ENCODE measurements around the gene ZSCAN23.
"Not testable (repeated sequence)": the region's sequence is repeated elsewhere in the genome, so short reads cannot be mapped to it uniquely, and the experiment has no call there.

Gene ZSCAN23

GRCh38 chr6:28486533-28486932, 43.2 kb upstream of the ZSCAN23 start:
- TF ChIP-seq CTCF (conservative IDR thresholded peaks at IDR 0.05): no peak

GRCh38 chr6:28485482-28485881, 42.2 kb upstream of the ZSCAN23 start:
- no peak overlapping the region for H3K27ac ChIP-seq
- no peak for TF ChIP-seq CTCF (conservative IDR thresholded peaks at IDR 0.05)

More at GRCh38 chr6:28486533-28486932, 43.2 kb upstream of the ZSCAN23 start:
- no peak overlapping the region for H3K27ac ChIP-seq

GRCh38 chr6:28480253-28480932, 37.1 kb upstream of the ZSCAN23 start:
- no peak for TF ChIP-seq CTCF (conservative IDR thresholded peaks at IDR 0.05)
- no peak overlapping the region for H3K27ac ChIP-seq

GRCh38 chr6:28478518-28478917, 35.2 kb upstream of the ZSCAN23 start:
- no peak overlapping the region for H3K27ac ChIP-seq
- no peak for TF ChIP-seq CTCF (conservative IDR thresholded peaks at IDR 0.05)

- H3K27ac ChIP-seq: no peak overlapping the region
- no peak for TF ChIP-seq CTCF (conservative IDR thresholded peaks at IDR 0.05)
These were observed 31.3 kb upstream of the ZSCAN23 start for GRCh38 chr6:28474441-28475219.

- not testable (repeated sequence) for H3K27ac ChIP-seq
These were observed 26.0 kb upstream of the ZSCAN23 start for GRCh38 chr6:28469153-28469745.

- no peak for TF ChIP-seq CTCF (conservative IDR thresholded peaks at IDR 0.05)
- no peak overlapping the region for H3K27ac ChIP-seq
These were observed 24.8 kb upstream of the ZSCAN23 start for GRCh38 chr6:28468056-28468455.
